Iris pigment epithelial cell (primary cell): ENCODE measurements around the gene TRAPPC10.
"Not testable (repeated sequence)": the region's sequence is repeated elsewhere in the genome, so short reads cannot be mapped to it uniquely, and the experiment has no call there.

Experiments
- DNase-seq: peaks from one replicate; pipeline ENCODE4 v3.0.0-alpha.2; 2011; ENCODE audit warnings: low read depth

TRAPPC10 gene

GRCh38 chr21:44087426-44088400 is 75.6 kb downstream of the TRAPPC10 start:
- no peak for DNase-seq

- no peak for DNase-seq
Measured at GRCh38 chr21:44088401-44088780, 76.3 kb downstream of the TRAPPC10 start.

DNA sequence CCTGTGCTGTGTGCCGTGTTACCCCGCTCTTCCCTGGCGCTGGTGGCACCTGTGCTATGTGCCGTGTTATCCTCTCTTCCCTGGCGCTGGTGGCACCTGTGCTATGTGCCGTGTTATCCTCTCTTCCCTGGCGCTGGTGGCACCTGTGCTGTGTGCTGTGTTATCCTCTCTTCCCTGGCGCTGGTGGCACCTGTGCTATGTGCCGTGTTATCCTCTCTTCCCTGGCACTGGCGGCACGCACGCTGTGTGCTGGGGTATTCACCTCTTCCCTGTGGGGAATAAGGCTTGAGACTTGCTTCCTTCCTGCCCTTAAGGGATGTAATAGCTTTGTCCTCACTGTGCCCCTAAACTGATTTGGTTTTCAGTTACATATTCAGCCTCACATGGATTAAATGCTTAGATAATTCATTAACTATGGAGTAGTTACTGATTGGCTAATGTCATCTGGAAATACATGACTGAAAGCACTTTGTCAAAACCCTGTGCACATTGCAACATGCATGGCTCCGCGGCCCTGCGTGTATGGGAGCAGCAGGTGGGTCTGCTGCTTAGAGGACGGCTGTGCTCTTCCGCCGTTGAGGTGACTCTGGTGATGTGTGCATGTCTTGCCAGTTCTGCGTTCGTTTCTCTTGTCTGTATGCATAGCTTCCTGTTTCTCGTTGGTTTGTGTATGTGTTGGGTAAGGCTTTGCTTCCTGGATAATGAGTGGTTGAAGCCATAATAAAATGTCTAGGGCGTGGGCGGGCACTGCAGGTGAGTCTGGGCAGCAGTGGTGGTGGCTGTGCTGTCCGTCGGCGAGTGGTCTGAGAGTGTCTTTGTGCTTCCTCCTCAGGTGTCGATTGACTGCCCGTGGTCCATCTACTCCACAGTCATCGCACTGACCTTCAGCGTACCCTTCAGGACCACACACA is 77.1 kb downstream of the TRAPPC10 start:
- no peak for DNase-seq

DNA sequence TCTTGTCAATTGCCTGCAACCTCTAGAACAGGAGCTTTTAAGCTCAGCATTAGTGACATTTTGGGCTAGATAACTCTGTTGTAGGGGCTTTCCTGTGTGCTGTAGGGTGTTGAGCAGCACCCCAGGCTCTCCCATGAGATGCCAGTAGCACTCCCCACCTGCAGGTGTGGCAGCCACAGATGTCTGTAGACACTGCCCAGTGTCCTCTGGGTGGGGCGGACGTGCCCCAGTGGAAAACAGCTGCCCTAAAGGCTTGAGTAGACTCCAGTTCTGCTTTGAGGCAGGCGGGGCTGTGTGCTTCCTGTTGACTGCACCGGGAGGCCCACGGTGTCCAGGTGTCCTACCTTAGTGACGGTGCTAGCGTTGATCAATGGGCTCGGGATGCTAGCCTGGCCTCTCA is 78.2 kb downstream of the TRAPPC10 start:
- no peak for DNase-seq

DNA sequence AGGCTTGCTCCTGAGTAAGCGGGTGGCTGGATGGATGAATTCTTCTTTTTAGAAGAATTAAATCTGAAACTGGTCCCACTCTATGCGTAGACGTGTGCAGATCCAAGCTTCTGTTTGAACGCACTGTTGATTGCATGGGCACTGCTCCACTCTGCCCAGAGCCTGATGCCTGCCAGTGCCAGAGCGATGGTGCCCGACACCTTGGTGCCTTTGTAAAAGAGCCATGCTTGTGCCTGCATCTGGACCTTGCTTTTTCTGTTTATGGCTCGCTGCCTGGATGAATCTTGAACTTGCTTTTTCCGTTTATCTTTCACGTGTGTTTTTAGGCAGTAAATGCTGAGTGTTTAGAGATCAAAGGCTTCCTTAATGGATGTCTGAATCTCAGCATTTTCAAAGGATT is 80.1 kb downstream of the TRAPPC10 start:
- DNase-seq: no peak

GRCh38 chr21:44093761-44094160 is 81.7 kb downstream of the TRAPPC10 start:
- DNase-seq: no peak

DNA sequence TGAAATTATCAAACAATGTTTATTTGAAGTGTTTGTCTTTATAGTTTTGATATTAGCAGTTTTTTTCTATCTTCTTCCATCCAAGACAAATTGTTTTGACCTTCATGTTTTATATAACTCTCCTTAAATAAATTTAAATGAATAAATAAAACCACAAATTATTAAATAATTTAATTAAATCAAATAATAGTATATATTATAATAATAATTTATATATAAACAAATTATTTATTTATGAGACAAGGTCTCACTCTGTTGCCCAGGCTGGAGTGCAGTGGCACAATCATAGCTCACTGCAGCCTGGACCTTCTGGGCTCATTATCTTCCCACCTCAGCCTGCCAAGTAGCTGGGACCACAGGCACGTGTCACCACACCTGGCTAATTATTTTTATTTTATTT is 82.7 kb downstream of the TRAPPC10 start:
- DNase-seq: no peak

GRCh38 chr21:44098507-44098906 is 86.4 kb downstream of the TRAPPC10 start:
- DNase-seq: not testable (repeated sequence)

GRCh38 chr21:44098964-44099363 is 86.9 kb downstream of the TRAPPC10 start:
- DNase-seq: not testable (repeated sequence)

- not testable (repeated sequence) for DNase-seq
Measured at GRCh38 chr21:44107026-44107501, 95.0 kb downstream of the TRAPPC10 start, which contains the start of gene PWP2. Gene PWP2 (plus strand): TSS chr21:44107399. CDS start chr21:44107417, 18 bp downstream.

DNA sequence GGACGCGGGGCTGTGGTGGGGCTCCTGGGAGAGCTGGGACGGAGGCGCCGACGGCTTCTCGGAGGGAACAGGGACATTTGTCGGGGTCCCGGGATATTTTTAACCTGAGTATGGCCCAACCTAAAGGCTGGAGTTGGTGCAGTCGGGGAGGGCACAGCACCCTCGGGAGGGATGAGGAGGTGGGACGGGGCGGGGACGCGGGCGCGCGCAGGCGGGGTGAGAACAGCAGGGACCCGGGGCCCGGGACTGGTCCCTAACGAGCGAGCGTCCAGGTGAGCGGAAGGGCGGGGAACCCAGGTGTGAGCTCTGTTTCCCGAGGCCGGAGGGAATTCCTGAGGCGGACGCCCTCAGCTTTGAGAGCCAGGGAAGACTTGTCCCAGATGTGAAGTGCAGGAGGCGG is 95.5 kb downstream of the TRAPPC10 start:
- not testable (repeated sequence) for DNase-seq

DNA sequence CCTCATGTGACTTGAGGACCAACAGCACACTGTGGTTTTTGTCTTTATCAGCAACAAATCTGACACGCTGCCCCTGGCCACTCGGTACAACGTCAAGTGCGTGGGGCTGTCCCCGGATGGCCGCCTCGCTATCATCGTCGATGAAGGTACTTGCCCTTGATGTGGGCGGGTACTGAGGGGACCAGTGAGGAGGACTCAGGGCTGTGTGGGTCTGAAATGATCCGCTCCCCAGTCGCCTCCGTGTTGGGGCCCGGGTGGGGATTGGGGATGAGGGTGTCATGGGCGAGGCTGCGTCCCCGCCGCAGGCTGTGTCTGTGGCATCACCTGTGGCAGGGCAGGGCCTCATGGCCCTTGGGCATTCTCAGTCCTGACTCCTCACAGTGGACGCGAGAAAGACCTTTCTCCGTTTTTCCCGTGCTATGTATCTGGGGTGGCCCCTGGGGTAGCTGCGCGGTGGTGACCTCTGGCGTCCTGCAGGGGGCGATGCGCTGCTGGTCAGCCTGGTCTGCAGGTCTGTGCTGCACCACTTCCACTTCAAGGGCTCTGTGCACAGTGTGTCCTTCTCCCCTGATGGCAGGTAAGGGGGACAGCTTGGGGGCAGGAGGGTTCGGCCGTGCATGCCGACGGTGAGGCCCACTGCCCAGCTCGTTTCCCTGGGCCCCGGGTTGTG is 101.7 kb downstream of the TRAPPC10 start:
- DNase-seq: not testable (repeated sequence)

DNA sequence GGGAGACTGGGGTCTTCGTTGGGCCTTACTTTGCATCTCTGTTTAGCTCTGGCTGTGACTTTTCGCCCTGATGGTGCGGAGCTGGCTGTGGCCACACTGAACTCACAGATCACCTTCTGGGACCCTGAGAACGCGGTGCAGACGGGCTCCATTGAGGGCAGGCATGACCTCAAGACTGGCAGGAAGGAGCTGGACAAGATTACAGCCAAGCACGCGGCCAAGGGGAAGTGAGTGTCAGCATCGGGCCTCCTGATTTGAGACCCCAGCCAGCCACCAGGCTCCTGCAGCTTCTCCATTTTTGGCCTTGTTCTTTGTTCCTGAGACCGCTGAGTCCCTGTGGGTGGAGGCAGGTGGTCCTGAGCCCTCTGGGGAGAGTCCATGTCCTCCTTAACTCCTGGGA is 110.0 kb downstream of the TRAPPC10 start:
- DNase-seq: not testable (repeated sequence)

GRCh38 chr21:44127827-44128226 is 115.7 kb downstream of the TRAPPC10 start:
- DNase-seq: not testable (repeated sequence)

GRCh38 chr21:44133715-44134057 is 121.6 kb downstream of the TRAPPC10 start:
- not testable (repeated sequence) for DNase-seq

GRCh38 chr21:44134732-44135131 is 122.6 kb downstream of the TRAPPC10 start:
- not testable (repeated sequence) for DNase-seq

DNA sequence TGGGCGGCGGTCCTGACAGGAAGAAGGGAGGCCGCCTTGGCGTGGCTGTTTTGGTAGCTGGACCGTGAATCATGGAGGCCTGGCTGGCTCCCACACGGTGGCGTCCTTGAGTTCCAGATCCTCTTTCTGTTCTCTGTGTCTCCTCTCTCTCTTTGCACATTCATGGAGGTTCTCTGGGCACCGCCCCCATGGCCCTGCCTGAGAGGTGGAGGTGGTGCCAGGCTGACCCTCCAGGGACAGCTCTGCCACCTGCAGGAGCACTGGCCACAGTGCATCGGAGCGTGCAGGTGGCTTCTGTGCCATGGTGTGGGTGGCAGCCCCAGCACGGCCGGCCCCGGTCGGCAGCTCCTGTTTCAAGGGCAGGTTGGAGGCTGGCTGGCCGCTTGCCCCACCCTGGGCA is 125.9 kb downstream of the TRAPPC10 start:
- not testable (repeated sequence) for DNase-seq

DNA sequence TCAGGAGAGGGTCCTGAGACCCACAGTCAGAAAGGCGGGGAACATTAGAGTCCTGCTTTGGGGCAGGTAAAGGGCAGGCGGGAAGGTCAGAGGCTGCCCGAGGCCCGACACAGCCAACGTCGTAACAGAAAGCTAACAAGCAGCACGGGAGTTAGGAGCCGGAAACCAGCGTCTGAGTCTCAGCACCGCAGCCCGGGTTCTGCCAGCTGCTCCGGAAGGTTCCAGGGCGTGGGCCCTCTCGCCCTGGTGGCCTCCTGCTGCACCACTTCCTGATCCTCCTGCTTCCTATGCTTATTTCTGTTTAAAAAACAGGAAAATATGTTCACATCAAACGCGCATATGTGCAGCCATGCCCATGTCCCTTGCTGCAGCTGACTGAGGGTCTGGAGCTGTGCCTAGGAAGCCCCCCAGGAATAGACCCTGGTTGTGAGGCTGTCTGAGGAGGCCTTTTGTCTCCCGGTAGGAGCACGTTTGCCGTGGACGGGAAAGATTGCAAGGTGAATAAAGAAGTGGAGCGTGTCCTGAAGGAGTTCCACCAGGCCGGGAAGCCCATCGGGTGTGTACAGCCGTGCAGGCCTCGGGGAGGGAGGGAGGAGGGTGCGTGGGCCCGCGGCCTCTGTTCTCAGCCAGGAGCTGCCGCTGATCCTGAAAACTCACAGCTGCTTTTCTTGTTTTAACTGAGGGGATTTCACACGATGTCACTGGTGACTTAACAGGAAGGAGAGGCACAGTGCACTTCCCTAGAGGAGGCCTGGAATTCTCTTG is 127.9 kb downstream of the TRAPPC10 start:
- not testable (repeated sequence) for DNase-seq

DNA sequence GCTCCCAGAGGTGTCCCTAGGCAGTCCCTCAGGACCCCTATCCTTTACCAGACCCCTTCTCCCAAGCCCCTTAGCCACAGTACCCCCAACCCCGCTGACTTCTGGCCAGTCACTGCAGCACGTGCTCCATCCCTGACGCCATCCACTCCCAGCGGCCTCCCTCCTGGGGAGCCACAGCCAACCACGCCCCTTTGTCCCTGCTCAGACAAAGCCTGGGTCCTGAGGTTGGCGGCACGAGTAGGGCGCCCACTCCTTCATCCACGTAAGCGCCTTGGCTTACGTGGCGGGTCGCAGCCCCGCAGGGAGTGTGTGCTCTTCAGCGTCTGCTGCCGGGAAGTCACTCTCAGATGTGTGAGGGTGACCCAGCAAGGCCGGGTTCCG is 128.4 kb downstream of the TRAPPC10 start:
- DNase-seq: not testable (repeated sequence)

DNA sequence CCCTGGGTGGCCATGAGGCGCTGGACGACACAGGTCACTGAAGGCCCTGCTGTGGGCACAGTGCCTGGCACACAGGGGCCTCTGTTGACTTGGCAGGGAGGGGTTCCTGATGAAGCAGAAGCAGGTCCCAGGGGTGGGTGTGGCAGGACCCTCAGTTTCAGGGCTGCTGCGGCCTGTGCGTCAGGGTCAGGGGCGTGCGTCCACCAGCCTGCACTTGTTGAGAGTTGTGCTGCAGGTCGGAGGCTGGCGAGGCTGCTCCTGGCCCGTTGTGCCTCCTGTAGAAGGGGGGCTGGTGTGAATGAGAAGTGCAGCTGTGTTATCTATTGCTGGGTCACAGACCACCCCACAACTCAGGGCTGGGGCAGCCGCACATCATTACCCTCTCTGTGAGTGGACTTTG is 130.4 kb downstream of the TRAPPC10 start:
- not testable (repeated sequence) for DNase-seq

- not testable (repeated sequence) for DNase-seq
Measured at GRCh38 chr21:44143380-44143779, 131.3 kb downstream of the TRAPPC10 start.
